BLaER1 (cell line): ENCODE data around the gene PDE3B.
"Not testable (repeated sequence)": the region's sequence is repeated elsewhere in the genome, so short reads cannot be mapped to it uniquely, and the experiment has no call there.

Source experiments
- H3K27ac ChIP-seq: shearing (Covaris generic); formaldehyde crosslinking; 2 replicates; pipeline ENCODE4 v1.8.1; 2022
- H3K27me3 ChIP-seq: shearing (Covaris generic); formaldehyde crosslinking; 2 replicates; pipeline ENCODE4 v1.8.1; 2022
- H3K36me3 ChIP-seq: shearing (Covaris generic); formaldehyde crosslinking; 2 replicates; pipeline ENCODE4 v1.8.1; 2022
- H3K4me1 ChIP-seq: shearing (Covaris generic); formaldehyde crosslinking; 2 replicates; pipeline ENCODE4 v1.8.1; 2022
- H3K4me2 ChIP-seq: shearing (Covaris generic); formaldehyde crosslinking; 2 replicates; pipeline ENCODE4 v1.8.1; 2022
- H3K4me3 ChIP-seq: shearing (Covaris generic); formaldehyde crosslinking; 2 replicates; pipeline ENCODE4 v1.8.1; 2022
- H3K9ac ChIP-seq: shearing (Covaris generic); formaldehyde crosslinking; 2 replicates; pipeline ENCODE4 v1.8.1; 2022
- H3K9me3 ChIP-seq: shearing (Covaris generic); formaldehyde crosslinking; 2 replicates; pipeline ENCODE4 v1.8.1; 2022
- H4K20me1 ChIP-seq: shearing (Covaris generic); formaldehyde crosslinking; 2 replicates; pipeline ENCODE4 v1.8.1; 2022
- Cebpa-rat ChIP-seq: shearing (Covaris generic); IDR thresholded peaks from 2 replicates; pipeline ENCODE4 v1.8.1; 2022

The PDE3B gene

GRCh38 chr11:14764179-14764578 is 120.6 kb downstream of the PDE3B start:
- Histone ChIP-seq H4K20me1 (no peaks in the 10 kb centered on the region), H3K27ac (no peak overlapping the region), H3K4me2 (peak overlapping the region; percentile 47), H3K4me3 (no peak overlapping the region), H3K36me3 (no peaks in the 10 kb centered on the region), H3K27me3 (no peaks in the 10 kb centered on the region), H3K9me3 (no peaks in the 10 kb centered on the region), H3K4me1 (peaks cover 32% of the 10 kb centered on the region), H3K9ac (no peak overlapping the region)
- no peak for TF ChIP-seq Cebpa-rat

DNA sequence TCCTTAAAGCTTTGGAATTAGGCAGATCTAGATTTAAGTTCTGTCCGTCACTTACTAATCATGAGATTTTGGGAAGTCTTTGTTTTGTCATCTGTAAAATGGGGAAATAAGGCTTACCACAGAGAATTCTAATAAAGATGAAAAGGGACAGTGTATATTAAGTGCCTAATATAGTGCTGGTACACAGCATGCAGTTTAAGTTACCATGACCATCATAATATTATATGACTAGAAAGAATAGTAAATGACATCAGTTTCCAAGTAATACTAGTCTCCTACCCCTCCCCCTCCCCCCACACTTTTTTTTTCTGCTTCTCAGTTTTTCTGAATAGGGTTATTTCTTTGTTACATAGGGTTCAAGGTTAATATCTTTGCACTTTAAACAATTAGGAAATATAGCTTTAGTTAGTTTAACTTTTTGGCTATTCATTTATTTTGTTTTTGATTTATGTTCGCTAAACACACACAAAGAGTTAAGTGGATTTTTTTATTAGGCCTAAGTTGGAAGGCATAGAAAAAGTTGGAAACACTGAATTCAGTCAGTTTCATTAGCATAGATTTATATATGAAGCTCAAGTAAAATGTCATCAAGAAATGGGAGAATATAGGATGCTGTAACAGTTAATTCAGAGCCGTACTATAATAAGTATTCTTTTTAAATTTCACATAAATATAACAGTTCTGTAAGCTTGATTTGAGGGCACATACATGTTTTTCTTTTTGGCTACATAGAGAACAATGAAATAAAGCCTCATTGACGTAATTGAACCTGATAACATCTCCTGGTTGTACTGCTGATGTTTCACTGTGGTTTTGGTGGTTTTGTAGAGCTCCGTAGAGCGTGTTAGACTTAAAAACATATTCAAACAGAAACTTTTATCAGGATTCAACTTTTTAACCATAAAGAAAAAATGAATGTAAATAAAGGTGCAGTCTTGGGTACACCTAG is 121.2 kb downstream of the PDE3B start:
- Histone ChIP-seq H3K9ac (no peak overlapping the region), H3K27ac (no peak overlapping the region), H3K4me1 (peaks cover 32% of the 10 kb centered on the region), H3K27me3 (no peaks in the 10 kb centered on the region), H3K9me3 (no peaks in the 10 kb centered on the region), H3K36me3 (no peaks in the 10 kb centered on the region), H3K4me2 (peak overlapping the region; percentile 47), H4K20me1 (no peaks in the 10 kb centered on the region), H3K4me3 (no peak overlapping the region)
- TF ChIP-seq Cebpa-rat = no peak

- H3K4me3 ChIP-seq = no peak overlapping the region
- no peaks in the 10 kb centered on the region for H3K9me3 ChIP-seq
- H3K27me3 ChIP-seq = no peaks in the 10 kb centered on the region
- no peak overlapping the region for H3K4me2 ChIP-seq
- H3K36me3 ChIP-seq = no peaks in the 10 kb centered on the region
- no peaks in the 10 kb centered on the region for H4K20me1 ChIP-seq
- H3K27ac ChIP-seq = no peak overlapping the region
- no peak overlapping the region for H3K9ac ChIP-seq
- TF ChIP-seq Cebpa-rat = no peak
- H3K4me1 ChIP-seq = peaks cover 32% of the 10 kb centered on the region
Measured at GRCh38 chr11:14766585-14766984, 123.0 kb downstream of the PDE3B start.

- no peak for TF ChIP-seq Cebpa-rat
- no peak overlapping the region for H3K4me3 ChIP-seq
- no peaks in the 10 kb centered on the region for H3K27me3 ChIP-seq
- no peaks in the 10 kb centered on the region for H3K9me3 ChIP-seq
- no peaks in the 10 kb centered on the region for H4K20me1 ChIP-seq
- H3K9ac ChIP-seq = no peak overlapping the region
- peaks cover 32% of the 10 kb centered on the region for H3K4me1 ChIP-seq
- H3K27ac ChIP-seq = no peak overlapping the region
- no peak overlapping the region for H3K4me2 ChIP-seq
- no peaks in the 10 kb centered on the region for H3K36me3 ChIP-seq
Measured at GRCh38 chr11:14768526-14769188, 125.1 kb downstream of the PDE3B start.

DNA sequence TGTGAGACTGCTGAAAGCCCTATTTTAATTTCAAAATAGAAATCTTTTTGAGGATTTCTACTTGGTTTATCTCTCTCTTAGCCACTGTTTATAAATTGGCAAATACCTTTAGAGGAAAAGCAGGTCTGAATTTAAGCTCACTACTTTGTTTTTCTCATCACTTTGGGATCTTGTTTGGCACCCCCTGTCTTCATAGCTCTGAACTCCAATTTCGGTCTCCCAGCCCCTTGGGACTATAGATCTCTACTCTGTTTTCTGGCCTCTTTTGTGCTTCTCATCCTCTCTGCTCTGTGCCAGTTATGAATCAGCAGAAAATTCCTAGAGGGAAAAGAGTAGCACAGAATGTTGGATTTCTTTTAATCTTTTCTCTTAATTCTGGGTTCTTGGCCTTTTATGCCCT is 130.2 kb downstream of the PDE3B start:
- Histone ChIP-seq H3K36me3 (peaks cover 9% of the 10 kb centered on the region), H3K27me3 (no peaks in the 10 kb centered on the region), H4K20me1 (no peaks in the 10 kb centered on the region), H3K4me1 (peaks cover 6% of the 10 kb centered on the region; the same call in 1 of the 2 replicates), H3K27ac (no peak overlapping the region), H3K4me3 (no peak overlapping the region), H3K9ac (no peak overlapping the region), H3K9me3 (peaks cover 10% of the 10 kb centered on the region), H3K4me2 (no peak overlapping the region)
- TF ChIP-seq Cebpa-rat = no peak

- Histone ChIP-seq H3K4me2 (no peak overlapping the region), H3K9me3 (peaks cover 10% of the 10 kb centered on the region), H3K27me3 (no peaks in the 10 kb centered on the region), H3K4me3 (no peak overlapping the region), H3K27ac (no peak overlapping the region), H3K4me1 (peaks cover 6% of the 10 kb centered on the region; the same call in 1 of the 2 replicates), H3K9ac (no peak overlapping the region), H4K20me1 (no peaks in the 10 kb centered on the region), H3K36me3 (peaks cover 9% of the 10 kb centered on the region)
- TF ChIP-seq Cebpa-rat = no peak
Measured at GRCh38 chr11:14774721-14775120, 131.1 kb downstream of the PDE3B start.

- Histone ChIP-seq H3K4me2 (peak overlapping the region; percentile 40; the same call in 1 of the 2 replicates), H3K4me3 (no peak overlapping the region), H3K4me1 (peaks cover 6% of the 10 kb centered on the region; the same call in 1 of the 2 replicates), H3K27me3 (no peaks in the 10 kb centered on the region), H3K36me3 (peaks cover 9% of the 10 kb centered on the region), H4K20me1 (no peaks in the 10 kb centered on the region), H3K9me3 (peaks cover 10% of the 10 kb centered on the region), H3K27ac (peak overlapping the region; percentile 26; the same call in 1 of the 2 replicates), H3K9ac (no peak overlapping the region)
- no peak for TF ChIP-seq Cebpa-rat
Measured at GRCh38 chr11:14775897-14776296, 132.3 kb downstream of the PDE3B start.

- not testable (repeated sequence) for H3K9ac ChIP-seq
Measured at GRCh38 chr11:14778460-14778859, 134.9 kb downstream of the PDE3B start.

GRCh38 chr11:14783788-14784187 is 140.2 kb downstream of the PDE3B start:
- Histone ChIP-seq H3K9me3 (peaks cover 6% of the 10 kb centered on the region; the same call in 1 of the 2 replicates), H3K4me2 (no peak overlapping the region), H3K36me3 (no peaks in the 10 kb centered on the region)

More at GRCh38 chr11:14778460-14778859, 134.9 kb downstream of the PDE3B start:
- not testable (repeated sequence) for H3K27ac ChIP-seq, H3K4me1 ChIP-seq, H3K4me3 ChIP-seq, H3K4me2 ChIP-seq, H3K36me3 ChIP-seq, H3K27me3 ChIP-seq, H4K20me1 ChIP-seq
- peaks cover 17% of the 10 kb centered on the region for H3K9me3 ChIP-seq

GRCh38 chr11:14784230-14784629 is 140.6 kb downstream of the PDE3B start:
- no peaks in the 10 kb centered on the region for H3K36me3 ChIP-seq

More at GRCh38 chr11:14783788-14784187, 140.2 kb downstream of the PDE3B start:
- no peaks in the 10 kb centered on the region for H4K20me1 ChIP-seq
- no peak overlapping the region for H3K27ac ChIP-seq
- no peak overlapping the region for H3K4me3 ChIP-seq
- no peak overlapping the region for H3K9ac ChIP-seq
- TF ChIP-seq Cebpa-rat = no peak
- H3K4me1 ChIP-seq = 0 out of 2 replicates have a peak, but pooled peaks cover 4% of the 10 kb centered on the region
- no peaks in the 10 kb centered on the region for H3K27me3 ChIP-seq

More at GRCh38 chr11:14784230-14784629, 140.6 kb downstream of the PDE3B start:
- H3K4me3 ChIP-seq = no peak overlapping the region
- H3K4me1 ChIP-seq = 0 out of 2 replicates have a peak, but pooled peaks cover 4% of the 10 kb centered on the region
- H3K27me3 ChIP-seq = no peaks in the 10 kb centered on the region
- no peak overlapping the region for H3K9ac ChIP-seq
- TF ChIP-seq Cebpa-rat = no peak
- no peak overlapping the region for H3K4me2 ChIP-seq
- H4K20me1 ChIP-seq = no peaks in the 10 kb centered on the region
- H3K27ac ChIP-seq = no peak overlapping the region
- H3K9me3 ChIP-seq = peaks cover 6% of the 10 kb centered on the region; the same call in 1 of the 2 replicates
